IMR-90 (cell line): ENCODE measurements around the gene HAX1. TPM values are rescaled to one million over a fixed set of nuclear protein-coding genes. Genes with fewer than 3 reads are reported as not detected.

Source experiments
- ATAC-seq: fragments of 200-7000 bp; cut with Tn5 transposase; 2 replicates; pipeline ENCODE4 v1.9.1; 2020; ENCODE audit warnings: low read depth, mild to moderate bottlenecking, moderate library complexity
- BruUV-seq: library from RNA; stranded (reverse); fragments of 400-500 nt; replicated peaks from 2 replicates; lab custom pipeline; 2021; lab: Mats Ljungman, UMichigan
- CTCF ChIA-PET: fragments of 300-600 bp; formaldehyde crosslinking; extraction: SDS; loops from one replicate; lab custom pipeline; 2021; ENCODE audit warnings: antibody characterized with exemption; lab: Yijun Ruan, JAX
- POLR2A ChIA-PET: fragments of 300-600 bp; sonication (Branson Sonifier 250); formaldehyde crosslinking; loops from one replicate; lab custom pipeline; 2022; ENCODE audit warnings: antibody characterized with exemption; ENCODE audit not compliant: unreplicated experiment; lab: Charles Lee
- DNase-seq: peaks from one replicate; pipeline ENCODE4 v3.0.0; 2013
- H2AFZ ChIP-seq: replicated peaks from 2 replicates; pipeline ENCODE3; 2013; ENCODE audit warnings: low read length, mild to moderate bottlenecking; ENCODE audit not compliant: poor library complexity
- H2AK5ac ChIP-seq: 2 replicates; pipeline ENCODE4 v1.6.1; 2013; ENCODE audit warnings: low read depth, low read length, inconsistent platforms
- H2AK9ac ChIP-seq: replicated peaks from 2 replicates; pipeline ENCODE3; 2013; ENCODE audit warnings: mild to moderate bottlenecking, low read depth, low read length, moderate library complexity; ENCODE audit not compliant: poor library complexity
- H2BK120ac ChIP-seq: 2 replicates; pipeline ENCODE4 v1.6.1; 2013; ENCODE audit warnings: low read depth, low read length, inconsistent platforms
- H2BK15ac ChIP-seq: 3 replicates; pipeline ENCODE4 v1.6.1; 2013; ENCODE audit warnings: low read depth, low read length, inconsistent platforms
- H2BK20ac ChIP-seq: 2 replicates; pipeline ENCODE4 v1.6.1; 2013; ENCODE audit warnings: low read depth, mild to moderate bottlenecking, inconsistent platforms, low read length, moderate library complexity
- H2BK5ac ChIP-seq: 2 replicates; pipeline ENCODE4 v1.6.1; 2013; ENCODE audit warnings: mild to moderate bottlenecking, low read depth, low read length, inconsistent platforms; ENCODE audit not compliant: poor library complexity, severe bottlenecking
- H3K14ac ChIP-seq: replicated peaks from 2 replicates; pipeline ENCODE4 v1.6.1; 2013; ENCODE audit warnings: low read depth, low read length, inconsistent platforms
- H3K18ac ChIP-seq: 2 replicates; pipeline ENCODE4 v1.6.1; 2013; ENCODE audit warnings: low read depth, low read length, control low read depth
- H3K23ac ChIP-seq: 2 replicates; pipeline ENCODE4 v1.6.1; 2013; ENCODE audit warnings: low read depth, low read length, inconsistent platforms
- H3K27ac ChIP-seq: 2 replicates; pipeline ENCODE4 v1.5.1; 2013; ENCODE audit warnings: mild to moderate bottlenecking, control low read depth, low read length; ENCODE audit not compliant: insufficient read depth
- H3K27me3 ChIP-seq: 2 replicates; pipeline ENCODE4 v1.6.1; 2013; ENCODE audit warnings: low read length; ENCODE audit not compliant: control insufficient read depth, insufficient read depth
- H3K36me3 ChIP-seq: 2 replicates; pipeline ENCODE4 v1.6.1; 2013; ENCODE audit warnings: low read length, mixed read lengths; ENCODE audit not compliant: control insufficient read depth, insufficient read depth
- H3K4ac ChIP-seq: 2 replicates; pipeline ENCODE4 v1.6.1; 2013; ENCODE audit warnings: low read depth, low read length, inconsistent platforms
- H3K4me1 ChIP-seq: 2 replicates; pipeline ENCODE4 v1.6.1; 2013; ENCODE audit warnings: low read length, mixed read lengths; ENCODE audit not compliant: control insufficient read depth, insufficient read depth
- H3K4me2 ChIP-seq: 2 replicates; pipeline ENCODE4 v1.6.1; 2013; ENCODE audit warnings: low read depth, mild to moderate bottlenecking, control low read depth, low read length, moderate library complexity
- H3K4me3 ChIP-seq: 2 replicates; pipeline ENCODE4 v1.5.1; 2013; ENCODE audit warnings: low read depth, mild to moderate bottlenecking, control low read depth, low read length, moderate library complexity; ENCODE audit not compliant: insufficient read depth
- H3K56ac ChIP-seq: 2 replicates; pipeline ENCODE4 v1.6.1; 2013; ENCODE audit warnings: low read length, inconsistent platforms; ENCODE audit not compliant: insufficient read depth; ENCODE audit errors: extremely low read depth
- H3K79me1 ChIP-seq, 2 experiments: 2 replicates each; pipeline ENCODE4 v1.6.1; 2013; ENCODE audit warnings: low read length in 2 of 2, inconsistent platforms in 1 of 2, low read depth in 1 of 2
- H3K9ac ChIP-seq: 2 replicates; pipeline ENCODE4 v1.6.1; 2013; ENCODE audit warnings: low read depth, low read length, control low read depth
- H3K9me1 ChIP-seq: 2 replicates; pipeline ENCODE4 v1.6.1; 2013; ENCODE audit warnings: low read length, inconsistent platforms; ENCODE audit not compliant: insufficient read depth
- H3K9me3 ChIP-seq: 2 replicates; pipeline ENCODE4 v1.6.1; 2013; ENCODE audit warnings: low read length; ENCODE audit not compliant: control insufficient read depth, insufficient read depth
- H4K20me1 ChIP-seq: 2 replicates; pipeline ENCODE4 v1.6.1; 2013; ENCODE audit warnings: low read length, inconsistent platforms; ENCODE audit not compliant: insufficient read depth
- H4K5ac ChIP-seq: 2 replicates; pipeline ENCODE4 v1.6.1; 2013; ENCODE audit warnings: mild to moderate bottlenecking, low read depth, low read length, control low read depth
- H4K8ac ChIP-seq, 2 experiments: 2 replicates each; pipeline ENCODE4 v1.6.1; 2013; ENCODE audit warnings: low read depth in 2 of 2, low read length in 2 of 2, control low read depth in 1 of 2, inconsistent platforms in 1 of 2
- H4K91ac ChIP-seq: 2 replicates; pipeline ENCODE4 v1.6.1; 2013; ENCODE audit warnings: low read depth, low read length, inconsistent platforms; ENCODE audit not compliant: insufficient read depth
- BHLHE40 ChIP-seq: fragments of 150-350 bp; IDR thresholded peaks from 2 replicates; pipeline ENCODE4 v1.6.1; 2016; ENCODE audit warnings: mild to moderate bottlenecking, low read depth, low read length
- CHD1 ChIP-seq: IDR thresholded peaks from 2 replicates; pipeline ENCODE4 v1.6.1; 2012; ENCODE audit warnings: low read depth, low read length, improper control_type of control experiment
- CTCF ChIP-seq: conservative IDR thresholded peaks from 2 replicates; pipeline ENCODE4 v1.5.1; 2012; ENCODE audit warnings: mild to moderate bottlenecking, low read depth, low read length, improper control_type of control experiment
- ELK1 ChIP-seq: fragments of 150-350 bp; IDR thresholded peaks from 2 replicates; pipeline ENCODE4 v1.6.1; 2016; ENCODE audit warnings: low read depth, mild to moderate bottlenecking, low read length, moderate library complexity, borderline replicate concordance
- FOS ChIP-seq: fragments of 150-350 bp; IDR thresholded peaks from 2 replicates; pipeline ENCODE4 v1.6.1; 2016; ENCODE audit warnings: low read depth, low read length
- MAFK ChIP-seq: IDR thresholded peaks from 2 replicates; pipeline ENCODE4 v1.6.1; 2012; ENCODE audit warnings: low read depth, low read length, improper control_type of control experiment
- MAZ ChIP-seq: IDR thresholded peaks from 2 replicates; pipeline ENCODE4 v1.6.1; 2012; ENCODE audit warnings: low read depth, mild to moderate bottlenecking, low read length, improper control_type of control experiment, moderate library complexity, borderline replicate concordance
- MXI1 ChIP-seq: IDR thresholded peaks from 2 replicates; pipeline ENCODE4 v1.6.1; 2012; ENCODE audit warnings: low read depth, mild to moderate bottlenecking, low read length, moderate library complexity, borderline replicate concordance
- NFE2L2 ChIP-seq: fragments of 150-350 bp; IDR thresholded peaks from 2 replicates; pipeline ENCODE4 v1.6.1; 2016; ENCODE audit warnings: low read depth, mild to moderate bottlenecking, low read length
- POLR2A ChIP-seq: IDR thresholded peaks from 2 replicates; pipeline ENCODE4 v1.6.1; 2012; ENCODE audit warnings: mild to moderate bottlenecking, low read depth, low read length
- RAD21 ChIP-seq: IDR thresholded peaks from 2 replicates; pipeline ENCODE4 v1.6.1; 2012; ENCODE audit warnings: low read length, improper control_type of control experiment
- SMC3 ChIP-seq: fragments of 150-350 bp; IDR thresholded peaks from 2 replicates; pipeline ENCODE4 v1.6.1; 2016; ENCODE audit warnings: low read depth, mild to moderate bottlenecking, antibody characterized with exemption, low read length, moderate library complexity
- WGBS, 2 experiments: methylation state at CpG; one replicate each; pipeline versions ENCODE4 v1.1.5 to v1.1.7; 2013; ENCODE audit warnings: missing lambda C conversion rate in 2 of 2; ENCODE audit not compliant: insufficient read length in 1 of 2; ENCODE audit errors: extremely low coverage in 2 of 2; 5-methylcytosine and 5-hydroxymethylcytosine counted together
- dilution Hi-C: fragments of 300-500 bp; cut with HindIII; formaldehyde crosslinking; loops from one replicate; pipeline ENCODE4 v1.14.3; 2018; ENCODE audit warnings: low sequenced_read_pairs; ENCODE audit not compliant: unreplicated experiment
- in situ Hi-C: fragments of 300-500 bp; cut with MboI; formaldehyde crosslinking; loops from 3 replicates; pipeline ENCODE4 v1.14.3; 2019; ENCODE audit warnings: low sequenced_read_pairs, inconsistent platforms, mixed read lengths
- intact Hi-C: fragments of 100-400 bp; cut with micrococcal nuclease; formaldehyde crosslinking; loops from 2 replicates; pipeline ENCODE4 v1.10.0; 2022
- polyA plus RNA-seq, 3 experiments: library from polyadenylated mRNA; depleted of rRNA; stranded (reverse); fragments of >200 nt; gene quantifications; 2 replicates each; pipeline ENCODE4 v1.2.3, GENCODE V29; 2012; ENCODE audit warnings: low replicate concordance in 1 of 3
- total RNA-seq: library from RNA; depleted of rRNA; stranded (reverse); fragments of >200 nt; gene quantifications from 2 replicates; pipeline ENCODE4 v1.2.3, GENCODE V29; 2012
- TF ChIP-seq, protein P1 (sequence below): fragments of 150-350 bp; IDR thresholded peaks from 2 replicates; pipeline ENCODE4 v1.6.1; 2017; ENCODE audit warnings: mild to moderate bottlenecking, antibody characterized with exemption, low read length, low read depth

HAX1 gene
- total and polyA plus RNA-seq, 2 of the 4 experiments (the other 2 are of a cell fraction), result 117 to 146 TPM

- H2AK9ac ChIP-seq, result no peak overlapping the region
- H4K8ac ChIP-seq, result no peak overlapping the region
- peaks cover 29% of the 10 kb centered on the region; the same call in 1 of the 2 replicates for H4K20me1 ChIP-seq
- no peaks in the 10 kb centered on the region for H3K9me3 ChIP-seq
- CTCF ChIA-PET, result no interaction called here
- H2BK120ac ChIP-seq, result no peak overlapping the region
- H3K27me3 ChIP-seq, result no peaks in the 10 kb centered on the region
- H4K91ac ChIP-seq, result no peak overlapping the region
- H2BK15ac ChIP-seq, result no peak overlapping the region
- H3K4ac ChIP-seq, result no peak overlapping the region
- H3K14ac ChIP-seq, result no peak overlapping the region
- dilution Hi-C loops (no loop called here), in situ Hi-C loops (no loop called here), intact Hi-C loops (no loop called here)
- H3K27ac ChIP-seq, result no peak overlapping the region
- H2AFZ ChIP-seq, result no peak overlapping the region
- peaks cover 53% of the 10 kb centered on the region for H3K36me3 ChIP-seq
- no peak overlapping the region for H3K23ac ChIP-seq
- no peak overlapping the region for H3K56ac ChIP-seq
- ATAC-seq (no peak), DNase-seq (no peak)
- peaks cover 13 to 47% of the 10 kb centered on the region in 2 experiments; a peak in 3 of 4 replicates for H3K79me1 ChIP-seq
- H3K4me3 ChIP-seq, result no peak overlapping the region
- POLR2A ChIA-PET, result no interaction called here
- no peak overlapping the region for H3K9ac ChIP-seq
- no peaks in the 10 kb centered on the region for H3K4me1 ChIP-seq
- TF ChIP-seq NFE2L2 (no peak), MAZ (no peak), MXI1 (no peak), CTCF (no peak), MAFK (no peak), RAD21 (no peak), POLR2A (no peak), CHD1 (no peak), FOS (no peak), SMC3 (no peak), BHLHE40 (no peak), ELK1 (no peak)
- TF ChIP-seq, protein P1, sequence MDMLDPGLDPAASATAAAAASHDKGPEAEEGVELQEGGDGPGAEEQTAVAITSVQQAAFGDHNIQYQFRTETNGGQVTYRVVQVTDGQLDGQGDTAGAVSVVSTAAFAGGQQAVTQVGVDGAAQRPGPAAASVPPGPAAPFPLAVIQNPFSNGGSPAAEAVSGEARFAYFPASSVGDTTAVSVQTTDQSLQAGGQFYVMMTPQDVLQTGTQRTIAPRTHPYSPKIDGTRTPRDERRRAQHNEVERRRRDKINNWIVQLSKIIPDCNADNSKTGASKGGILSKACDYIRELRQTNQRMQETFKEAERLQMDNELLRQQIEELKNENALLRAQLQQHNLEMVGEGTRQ, result no peak
- H4K5ac ChIP-seq, result no peak overlapping the region
- H2BK20ac ChIP-seq, result no peak overlapping the region
- H3K9me1 ChIP-seq, result no peaks in the 10 kb centered on the region; the same call in 1 of the 2 replicates
- no TSS peak for BruUV-seq
- no peak overlapping the region for H3K4me2 ChIP-seq
- no peak overlapping the region for H2AK5ac ChIP-seq
- no peak overlapping the region for H3K18ac ChIP-seq
- WGBS, 2 experiments, result 100% methylated on average over 2 of the region's 3 CpGs; no CpG with 5 or more reads in 1 of the 2 experiments
- no peak overlapping the region for H2BK5ac ChIP-seq
These were observed 30.6 kb upstream of the HAX1 start for GRCh38 chr1:154241703-154242351.
